A673 (cell line): ENCODE results near the gene DSCAM. TPM values are rescaled to one million over a fixed set of nuclear protein-coding genes. Genes with fewer than 3 reads are reported as not detected.

Experiments
- BruUV-seq: library from RNA; stranded (reverse); fragments of 400-500 nt; replicated peaks from 2 replicates; lab custom pipeline; 2021; lab: Mats Ljungman, UMichigan
- CTCF ChIA-PET: fragments of 300-600 bp; sonication (Branson Sonifier 250); formaldehyde crosslinking; loops from one replicate; lab custom pipeline; 2022; ENCODE audit warnings: antibody characterized with exemption; lab: Charles Lee
- POLR2A ChIA-PET: fragments of 300-600 bp; sonication (Branson Sonifier 250); formaldehyde crosslinking; loops from one replicate; lab custom pipeline; 2022; ENCODE audit warnings: antibody characterized with exemption; ENCODE audit not compliant: low non-redundant PET; lab: Charles Lee
- DNase-seq: peaks from one replicate; pipeline ENCODE4 v3.0.0-alpha.2; 2015; ENCODE audit warnings: low spot score
- H3K27ac ChIP-seq: fragments of 200-600 bp; sonication (generic); 2 replicates; pipeline ENCODE4 v1.5.1; 2016; ENCODE audit warnings: mixed run types, low read depth, mild to moderate bottlenecking, mixed read lengths, antibody characterized with exemption, low read length; ENCODE audit not compliant: poor library complexity, severe bottlenecking
- H3K27me3 ChIP-seq: fragments of 200-600 bp; sonication (generic); replicated peaks from 2 replicates; pipeline ENCODE4 v1.6.1; 2017; ENCODE audit warnings: mixed run types, low read depth, mild to moderate bottlenecking, mixed read lengths, antibody characterized with exemption, low read length; ENCODE audit not compliant: insufficient read depth, poor library complexity
- H3K36me3 ChIP-seq: fragments of 200-600 bp; sonication (generic); 2 replicates; pipeline ENCODE4 v1.6.1; 2016; ENCODE audit warnings: mixed run types, mild to moderate bottlenecking, mixed read lengths, antibody characterized with exemption, low read length; ENCODE audit not compliant: insufficient read depth, poor library complexity, severe bottlenecking
- H3K4me1 ChIP-seq: fragments of 200-600 bp; sonication (generic); 2 replicates; pipeline ENCODE4 v1.6.1; 2017; ENCODE audit warnings: mixed run types, mild to moderate bottlenecking, mixed read lengths, antibody characterized with exemption, low read length; ENCODE audit not compliant: insufficient read depth, poor library complexity, severe bottlenecking
- H3K4me3 ChIP-seq: fragments of 200-600 bp; sonication (generic); 2 replicates; pipeline ENCODE4 v1.5.1; 2016; ENCODE audit warnings: low read depth, mixed run types, mild to moderate bottlenecking, mixed read lengths, low read length; ENCODE audit not compliant: poor library complexity, severe bottlenecking
- H3K9me3 ChIP-seq: fragments of 200-600 bp; sonication (generic); 2 replicates; pipeline ENCODE4 v1.6.1; 2016; ENCODE audit warnings: mixed run types, low read depth, mild to moderate bottlenecking, mixed read lengths, antibody characterized with exemption, low read length; ENCODE audit not compliant: poor library complexity, severe bottlenecking
- CTCF ChIP-seq: fragments of 300-800, 200-600 bp; sonication (generic); conservative IDR thresholded peaks from 2 replicates; pipeline ENCODE4 v1.5.1; 2017; ENCODE audit warnings: low read depth, mild to moderate bottlenecking, antibody characterized with exemption, low read length, moderate library complexity, mixed read lengths
- EZH2 ChIP-seq: fragments of 200-600 bp; sonication (generic); IDR thresholded peaks from 2 replicates; pipeline ENCODE4 v1.6.1; 2017; ENCODE audit warnings: borderline replicate concordance, low read depth, mild to moderate bottlenecking, mixed read lengths, antibody characterized with exemption, low read length; ENCODE audit not compliant: poor library complexity, severe bottlenecking
- intact Hi-C: fragments of 100-400 bp; cut with micrococcal nuclease; formaldehyde crosslinking; loops from one replicate; pipeline ENCODE4 v1.10.0; 2022; ENCODE audit not compliant: unreplicated experiment
- total RNA-seq: library from RNA; stranded (reverse); gene quantifications from 2 replicates; pipeline ENCODE4 v1.2.3, GENCODE V29; 2021

Gene DSCAM
- total RNA-seq, 1 experiment from 2014 or later, result not detected

GRCh38 chr21:40117236-40117635 is 729.7 kb downstream of the DSCAM start:
- no TSS peak for BruUV-seq
- Histone ChIP-seq H3K9me3 (peaks cover 13% of the 10 kb centered on the region), H3K4me3 (no peak overlapping the region), H3K36me3 (no peaks in the 10 kb centered on the region), H3K27ac (no peak overlapping the region), H3K27me3 (no peaks in the 10 kb centered on the region), H3K4me1 (no peaks in the 10 kb centered on the region)
- ChIA-PET POLR2A (no interaction called here), CTCF (no interaction called here)
- intact Hi-C loops, result no loop called here
- no peak for DNase-seq
- no peak for TF ChIP-seq EZH2
- TF ChIP-seq CTCF, result no peak

- TF ChIP-seq CTCF, result no peak
- no peak for DNase-seq
- no peak overlapping the region for H3K27ac ChIP-seq
- no TSS peak for BruUV-seq
- H3K36me3 ChIP-seq, result no peaks in the 10 kb centered on the region
- H3K4me3 ChIP-seq, result no peak overlapping the region
- H3K4me1 ChIP-seq, result no peaks in the 10 kb centered on the region
- CTCF ChIA-PET, result no interaction called here
- peaks cover 13% of the 10 kb centered on the region for H3K9me3 ChIP-seq
- intact Hi-C loops, result no loop called here
- no peaks in the 10 kb centered on the region for H3K27me3 ChIP-seq
- POLR2A ChIA-PET, result no interaction called here
Measured at GRCh38 chr21:40115775-40116174, 731.2 kb downstream of the DSCAM start.

- intact Hi-C loops, result no loop called here
- Histone ChIP-seq H3K27ac (no peak overlapping the region), H3K27me3 (no peaks in the 10 kb centered on the region), H3K4me3 (no peak overlapping the region), H3K4me1 (no peaks in the 10 kb centered on the region), H3K36me3 (no peaks in the 10 kb centered on the region), H3K9me3 (peaks cover 29% of the 10 kb centered on the region)
- no peak for DNase-seq
- BruUV-seq, result no TSS peak
- TF ChIP-seq EZH2 (no peak), CTCF (no peak)
- CTCF ChIA-PET, result no interaction called here
- POLR2A ChIA-PET, result no interaction called here
Measured at GRCh38 chr21:40102682-40103081, 744.3 kb downstream of the DSCAM start.
